LNCAP (cell line): ENCODE results near the gene TMEM117.

Source experiments
- TF ChIP-seq, protein P1 (sequence below): fragments of 450-650 bp; IDR thresholded peaks from 2 replicates; pipeline ENCODE4 v1.5.1; 2017; ENCODE audit warnings: mild to moderate bottlenecking

TMEM117 gene

DNA sequence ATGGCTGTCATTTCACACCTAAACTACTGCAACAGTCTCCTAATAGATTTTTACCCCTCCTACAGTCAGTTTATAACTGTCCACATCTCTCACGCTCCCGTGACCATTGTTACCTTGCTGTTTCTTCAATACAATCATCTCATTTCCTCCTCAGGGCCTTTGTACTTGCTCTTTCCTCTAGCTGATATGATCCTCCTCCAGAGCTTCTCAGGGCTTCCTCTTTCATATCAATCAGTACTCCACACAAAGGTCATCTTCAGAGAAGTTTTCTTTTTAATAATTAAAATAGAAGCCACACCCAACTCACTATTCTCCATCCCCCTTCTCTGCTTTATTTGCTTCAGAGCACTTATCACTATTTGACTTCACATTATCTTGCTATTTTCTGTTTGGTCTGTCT is 532.0 kb downstream of the TMEM117 start:
- TF ChIP-seq, protein P1, sequence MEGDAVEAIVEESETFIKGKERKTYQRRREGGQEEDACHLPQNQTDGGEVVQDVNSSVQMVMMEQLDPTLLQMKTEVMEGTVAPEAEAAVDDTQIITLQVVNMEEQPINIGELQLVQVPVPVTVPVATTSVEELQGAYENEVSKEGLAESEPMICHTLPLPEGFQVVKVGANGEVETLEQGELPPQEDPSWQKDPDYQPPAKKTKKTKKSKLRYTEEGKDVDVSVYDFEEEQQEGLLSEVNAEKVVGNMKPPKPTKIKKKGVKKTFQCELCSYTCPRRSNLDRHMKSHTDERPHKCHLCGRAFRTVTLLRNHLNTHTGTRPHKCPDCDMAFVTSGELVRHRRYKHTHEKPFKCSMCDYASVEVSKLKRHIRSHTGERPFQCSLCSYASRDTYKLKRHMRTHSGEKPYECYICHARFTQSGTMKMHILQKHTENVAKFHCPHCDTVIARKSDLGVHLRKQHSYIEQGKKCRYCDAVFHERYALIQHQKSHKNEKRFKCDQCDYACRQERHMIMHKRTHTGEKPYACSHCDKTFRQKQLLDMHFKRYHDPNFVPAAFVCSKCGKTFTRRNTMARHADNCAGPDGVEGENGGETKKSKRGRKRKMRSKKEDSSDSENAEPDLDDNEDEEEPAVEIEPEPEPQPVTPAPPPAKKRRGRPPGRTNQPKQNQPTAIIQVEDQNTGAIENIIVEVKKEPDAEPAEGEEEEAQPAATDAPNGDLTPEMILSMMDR: no peak

DNA sequence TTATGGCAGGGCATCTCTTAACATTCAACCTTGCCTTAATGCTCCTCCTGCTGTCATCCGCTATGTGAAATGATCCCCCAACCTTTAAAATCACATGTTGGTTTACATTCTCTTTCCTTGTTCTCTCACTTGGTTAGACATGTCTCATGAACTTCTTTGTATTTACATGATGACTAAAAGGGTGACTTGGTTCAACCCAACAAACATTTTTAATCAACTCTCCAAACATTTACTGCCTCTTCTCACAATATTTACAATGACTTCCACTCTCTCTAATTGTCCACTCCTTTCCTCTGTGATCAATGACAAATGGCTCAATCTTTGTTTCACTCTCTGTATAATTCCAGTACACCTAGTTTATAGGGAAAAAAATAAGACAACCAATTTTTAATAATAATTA is 534.1 kb downstream of the TMEM117 start:
- TF ChIP-seq, protein P1: no peak

DNA sequence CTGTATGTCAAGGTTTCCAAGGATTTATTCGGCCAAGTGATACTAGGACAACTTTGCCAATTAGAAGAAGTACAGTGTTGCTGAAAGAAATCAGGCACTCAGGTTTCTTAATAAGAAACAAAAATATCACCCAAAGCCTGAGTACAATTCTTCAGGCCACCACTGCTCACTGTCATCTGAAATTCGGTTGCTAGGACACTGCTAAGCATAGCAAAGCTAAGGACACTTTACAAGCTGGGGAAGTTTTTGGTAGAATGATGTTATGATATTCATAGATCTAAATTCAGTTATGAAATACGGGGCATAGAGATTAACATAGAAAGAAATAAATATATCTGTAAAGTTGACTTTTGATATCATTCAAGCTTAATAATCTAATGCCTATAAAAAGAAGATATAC is 535.1 kb downstream of the TMEM117 start:
- TF ChIP-seq, protein P1: no peak

DNA sequence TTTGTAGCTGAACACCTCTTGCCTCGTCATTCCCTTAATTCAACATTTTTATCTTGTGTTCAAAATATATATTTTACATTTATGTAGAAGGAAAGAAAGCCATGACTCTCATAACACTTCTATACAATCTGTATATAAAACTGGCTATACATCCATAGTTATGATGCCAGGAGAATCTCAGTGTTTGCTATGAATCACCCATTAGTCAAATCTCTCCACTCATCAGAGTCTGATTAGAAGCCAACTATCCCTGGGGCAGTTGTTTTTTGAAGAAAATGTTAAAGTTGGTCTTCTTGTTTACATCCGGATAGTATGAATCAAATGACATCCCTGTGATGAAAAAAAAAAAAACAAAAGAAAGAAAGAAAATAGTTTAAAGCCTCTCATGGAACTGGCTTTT is 536.4 kb downstream of the TMEM117 start:
- TF ChIP-seq, protein P1: no peak

DNA sequence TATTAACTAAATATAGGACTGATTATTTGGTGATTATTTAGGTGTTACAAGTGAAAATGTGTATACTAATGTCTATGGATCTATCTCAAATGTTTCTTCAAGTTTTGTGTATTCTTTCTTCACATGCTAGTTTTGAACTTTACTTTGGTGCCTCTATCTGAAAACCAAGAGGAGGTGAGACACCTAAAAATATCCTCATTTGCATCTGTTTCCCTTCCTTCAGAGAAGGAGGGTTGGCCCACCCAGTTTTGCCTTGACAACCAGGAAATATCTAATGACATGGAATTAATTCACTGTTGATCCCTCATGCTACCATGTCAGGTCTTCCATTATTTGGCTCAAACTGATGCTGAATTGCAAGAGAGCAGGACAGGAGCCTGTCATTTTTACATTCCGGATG is 539.8 kb downstream of the TMEM117 start:
- TF ChIP-seq, protein P1: no peak

DNA sequence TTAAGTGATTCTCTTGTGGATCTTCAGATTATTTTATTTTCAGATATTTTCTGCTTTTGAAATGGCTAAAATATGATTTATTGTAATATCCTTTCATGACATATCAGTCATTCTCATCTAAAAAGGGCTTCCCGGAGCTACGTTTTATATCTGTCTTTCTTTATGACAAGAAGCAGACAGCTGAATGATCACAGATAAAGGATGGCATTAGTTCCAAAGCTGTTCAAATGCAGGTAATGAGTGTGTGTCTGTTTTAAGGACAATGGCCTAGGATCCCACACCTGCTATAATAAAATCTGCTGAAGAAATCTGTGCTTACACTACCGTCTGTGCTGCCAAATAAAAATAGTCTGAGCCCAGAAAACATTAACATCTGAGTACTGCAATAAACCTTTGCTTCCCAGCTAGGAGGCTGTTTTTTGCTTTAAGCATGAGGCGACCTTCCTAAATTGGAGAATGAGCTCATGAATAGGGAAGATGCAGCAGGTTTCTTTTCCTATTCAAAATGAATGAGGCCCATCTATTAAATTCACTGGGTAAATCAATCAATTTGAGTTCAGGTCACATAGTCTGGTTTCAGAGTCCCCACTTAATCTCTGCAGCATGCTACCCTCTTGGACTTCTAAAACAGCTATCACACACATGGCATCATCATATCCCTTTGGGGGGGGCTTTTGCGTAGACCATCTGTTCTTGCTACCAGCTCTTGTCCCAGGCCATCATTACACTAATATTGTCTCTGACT is 541.7 kb downstream of the TMEM117 start:
- TF ChIP-seq, protein P1: no peak

DNA sequence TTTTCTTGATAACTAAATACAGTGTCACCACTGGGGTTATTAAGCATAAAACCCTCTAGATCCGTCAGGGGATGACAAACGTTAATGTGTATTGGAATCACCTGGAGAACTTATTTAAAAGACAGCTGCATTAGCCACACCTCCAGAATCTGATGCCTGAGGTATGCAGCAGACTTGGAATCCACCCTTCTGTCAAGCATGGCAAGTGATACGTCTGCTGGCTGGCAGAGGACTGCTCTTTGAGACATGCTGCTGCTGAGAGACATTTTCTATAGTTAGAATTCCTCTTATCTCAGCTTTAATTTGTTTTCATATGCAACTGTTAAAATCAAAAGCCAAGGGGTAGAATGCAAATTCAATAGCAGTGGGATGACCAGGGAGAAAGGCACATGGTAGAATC is 544.0 kb downstream of the TMEM117 start:
- TF ChIP-seq, protein P1: no peak

DNA sequence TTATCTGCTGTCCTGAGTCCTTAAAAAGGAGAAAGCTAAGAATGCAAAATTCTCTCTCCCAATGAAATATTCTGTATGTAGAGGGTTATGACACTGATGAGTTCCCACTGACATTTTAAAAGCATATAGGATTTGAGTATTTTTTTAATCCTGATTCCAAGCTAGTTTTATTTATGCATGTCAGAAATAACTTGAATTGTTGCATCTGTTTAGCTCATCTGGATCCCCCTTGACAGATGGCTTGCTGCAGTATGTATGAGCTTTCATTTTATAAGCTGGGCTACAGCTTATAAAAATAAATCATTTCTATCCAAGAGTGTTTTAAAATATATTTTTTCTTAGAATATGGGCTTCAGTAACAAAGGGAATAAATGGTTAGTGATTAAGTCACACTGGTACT is 545.0 kb downstream of the TMEM117 start:
- TF ChIP-seq, protein P1: no peak
